Measurements from ENCODE around the gene ATP11C. TPM values are rescaled to one million over a fixed set of nuclear protein-coding genes. Genes with fewer than 3 reads are reported as not detected.

ATP11C gene
- total RNA-seq, 2 experiments from 2014 or later, result 15.2 to 18.2 TPM

DNA sequence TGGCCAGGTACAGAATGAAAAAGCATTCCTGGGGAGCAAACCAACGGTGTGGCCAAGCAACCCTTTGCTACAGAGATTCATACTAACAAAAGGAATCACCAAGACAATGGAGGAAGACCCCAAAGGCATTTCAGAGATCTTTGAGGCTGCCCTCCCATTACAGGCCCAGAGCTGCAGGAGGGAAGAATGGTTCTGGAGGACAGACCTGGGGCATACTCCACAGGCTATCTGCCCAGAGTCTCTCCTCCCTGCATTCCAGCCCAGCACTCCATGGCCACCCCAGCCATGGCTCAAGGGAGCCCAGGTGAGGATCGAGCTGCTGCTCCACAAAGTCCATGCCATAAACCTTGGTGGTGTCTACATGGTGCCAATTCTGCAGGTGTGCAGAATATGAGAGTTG, 81.9 kb downstream of the ATP11C start:
- ChIA-PET CTCF (no interaction called here), POLR2A (no interaction called here)
- Mint-ChIP-seq H3K4me3 (no peak overlapping the region), H3K36me3 (ENCODE audit: low read depth) (peaks cover 8% of the 10 kb centered on the region), H3K4me1 (ENCODE audit: low read depth) (no peaks in the 10 kb centered on the region), H3K9me3 (no peaks in the 10 kb centered on the region), H3K27me3 (no peaks in the 10 kb centered on the region), H3K27ac (no peak overlapping the region)
- H3K36me3 ChIP-seq (ENCODE audit: insufficient read depth, low read length), result no peaks in the 10 kb centered on the region
- TF ChIP-seq, protein P1, sequence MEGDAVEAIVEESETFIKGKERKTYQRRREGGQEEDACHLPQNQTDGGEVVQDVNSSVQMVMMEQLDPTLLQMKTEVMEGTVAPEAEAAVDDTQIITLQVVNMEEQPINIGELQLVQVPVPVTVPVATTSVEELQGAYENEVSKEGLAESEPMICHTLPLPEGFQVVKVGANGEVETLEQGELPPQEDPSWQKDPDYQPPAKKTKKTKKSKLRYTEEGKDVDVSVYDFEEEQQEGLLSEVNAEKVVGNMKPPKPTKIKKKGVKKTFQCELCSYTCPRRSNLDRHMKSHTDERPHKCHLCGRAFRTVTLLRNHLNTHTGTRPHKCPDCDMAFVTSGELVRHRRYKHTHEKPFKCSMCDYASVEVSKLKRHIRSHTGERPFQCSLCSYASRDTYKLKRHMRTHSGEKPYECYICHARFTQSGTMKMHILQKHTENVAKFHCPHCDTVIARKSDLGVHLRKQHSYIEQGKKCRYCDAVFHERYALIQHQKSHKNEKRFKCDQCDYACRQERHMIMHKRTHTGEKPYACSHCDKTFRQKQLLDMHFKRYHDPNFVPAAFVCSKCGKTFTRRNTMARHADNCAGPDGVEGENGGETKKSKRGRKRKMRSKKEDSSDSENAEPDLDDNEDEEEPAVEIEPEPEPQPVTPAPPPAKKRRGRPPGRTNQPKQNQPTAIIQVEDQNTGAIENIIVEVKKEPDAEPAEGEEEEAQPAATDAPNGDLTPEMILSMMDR (IDR thresholded peaks at IDR 0.05), result no peak
- no peaks in the 10 kb centered on the region for H3K4me1 ChIP-seq (ENCODE audit: insufficient read depth, low read length)
- DNase-seq, result no peak
- intact Hi-C loops (cut with DNase I, micrococcal nuclease), result no loop called here
- ATAC-seq (ENCODE audit: poor library complexity), result no peak
- no peak overlapping the region for H3K4me3 ChIP-seq (ENCODE audit: low read length)
- H3K27ac ChIP-seq (ENCODE audit: low read depth in 1 of 2, low read length in 2 of 2), result no peak overlapping the region
- no peaks in the 10 kb centered on the region for H3K27me3 ChIP-seq (ENCODE audit: control insufficient read depth in 1 of 2, insufficient read depth in 2 of 2, low read length in 2 of 2)
- no peaks in the 10 kb centered on the region for H3K9me3 ChIP-seq (ENCODE audit: control insufficient read depth in 1 of 2, insufficient read depth in 1 of 2, low read length in 2 of 2)

DNA sequence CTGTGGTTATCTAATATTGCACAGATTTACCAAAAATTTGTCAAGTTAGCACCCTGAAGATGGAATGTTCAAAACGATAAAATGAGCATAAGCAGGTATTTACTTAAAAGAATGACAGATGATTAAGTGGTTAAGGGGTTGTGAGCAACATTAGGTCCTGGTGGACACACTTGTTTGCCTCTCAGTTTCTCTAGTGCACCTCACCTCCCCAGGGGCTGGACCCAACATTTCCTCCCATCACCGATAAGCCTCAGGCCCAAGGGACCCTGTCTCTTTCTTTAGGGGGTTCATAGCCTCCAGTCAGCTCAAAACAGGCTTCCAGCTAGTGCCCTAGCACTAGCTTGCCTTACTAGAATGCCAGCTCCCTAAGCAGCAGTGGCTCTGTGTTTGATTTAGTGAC, 88.0 kb downstream of the ATP11C start:
- DNase-seq (no peak), ATAC-seq (ENCODE audit: poor library complexity) (no peak)
- Histone ChIP-seq H3K27ac (ENCODE audit: low read depth in 1 of 2, low read length in 2 of 2) (no peak overlapping the region), H3K27me3 (ENCODE audit: control insufficient read depth in 1 of 2, insufficient read depth in 2 of 2, low read length in 2 of 2) (no peaks in the 10 kb centered on the region), H3K4me1 (ENCODE audit: insufficient read depth, low read length) (no peaks in the 10 kb centered on the region), H3K36me3 (ENCODE audit: insufficient read depth, low read length) (no peaks in the 10 kb centered on the region), H3K9me3 (ENCODE audit: control insufficient read depth in 1 of 2, insufficient read depth in 1 of 2, low read length in 2 of 2) (no peaks in the 10 kb centered on the region), H3K4me3 (ENCODE audit: low read length) (no peak overlapping the region)
- no peaks in the 10 kb centered on the region for H3K9me3 Mint-ChIP-seq
- intact Hi-C loops (cut with DNase I, micrococcal nuclease), result no loop called here
- no peak overlapping the region for H3K4me3 Mint-ChIP-seq
- ChIA-PET CTCF (no interaction called here), POLR2A (no interaction called here)
- TF ChIP-seq, protein P1 (IDR thresholded peaks at IDR 0.05), result no peak
- peaks cover 9% of the 10 kb centered on the region for H3K36me3 Mint-ChIP-seq (ENCODE audit: low read depth)
- no peak overlapping the region for H3K27ac Mint-ChIP-seq
- H3K4me1 Mint-ChIP-seq (ENCODE audit: low read depth), result peaks cover 12% of the 10 kb centered on the region
- no peaks in the 10 kb centered on the region for H3K27me3 Mint-ChIP-seq

DNA sequence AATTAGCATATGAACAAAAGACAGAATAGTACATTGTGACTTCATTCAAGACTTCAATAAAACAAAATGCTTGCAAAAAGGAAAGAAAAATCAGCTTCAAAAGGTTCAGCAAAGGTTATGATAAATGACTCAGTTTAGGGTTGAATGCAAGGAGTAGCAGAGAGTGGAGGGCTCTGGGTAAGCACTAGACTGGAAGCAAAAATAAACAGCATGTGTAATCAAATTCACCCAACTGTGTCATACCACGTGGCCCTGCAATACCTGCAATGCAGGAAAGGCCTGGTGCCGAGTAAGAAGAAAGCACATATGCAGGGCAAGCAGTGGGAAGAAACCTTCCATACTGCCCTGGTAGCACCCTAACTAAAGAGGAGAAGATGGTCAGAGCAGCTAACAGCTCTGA, 88.7 kb downstream of the ATP11C start:
- H3K4me3 ChIP-seq (ENCODE audit: low read length), result no peak overlapping the region
- H3K9me3 Mint-ChIP-seq, result no peaks in the 10 kb centered on the region
- peaks cover 15% of the 10 kb centered on the region for H3K36me3 Mint-ChIP-seq (ENCODE audit: low read depth)
- no peak overlapping the region for H3K4me3 Mint-ChIP-seq
- intact Hi-C loops (cut with DNase I, micrococcal nuclease), result no loop called here
- peaks cover 12% of the 10 kb centered on the region for H3K4me1 Mint-ChIP-seq (ENCODE audit: low read depth)
- CTCF ChIA-PET, result no interaction called here
- H3K36me3 ChIP-seq (ENCODE audit: insufficient read depth, low read length), result no peaks in the 10 kb centered on the region
- no peaks in the 10 kb centered on the region for H3K4me1 ChIP-seq (ENCODE audit: insufficient read depth, low read length)
- H3K27ac ChIP-seq (ENCODE audit: low read depth in 1 of 2, low read length in 2 of 2), result no peak overlapping the region
- no peaks in the 10 kb centered on the region for H3K27me3 Mint-ChIP-seq
- ATAC-seq (ENCODE audit: poor library complexity), result no peak
- H3K27me3 ChIP-seq (ENCODE audit: control insufficient read depth in 1 of 2, insufficient read depth in 2 of 2, low read length in 2 of 2), result no peaks in the 10 kb centered on the region
- TF ChIP-seq, protein P1 (IDR thresholded peaks at IDR 0.05), result no peak
- H3K27ac Mint-ChIP-seq, result no peak overlapping the region
- DNase-seq, result no peak
- H3K9me3 ChIP-seq (ENCODE audit: control insufficient read depth in 1 of 2, insufficient read depth in 1 of 2, low read length in 2 of 2), result no peaks in the 10 kb centered on the region
- POLR2A ChIA-PET, result no interaction called here
